IMR-90 (cell line): ENCODE data around the gene ITGB5. TPM values are rescaled to one million over a fixed set of nuclear protein-coding genes. Genes with fewer than 3 reads are reported as not detected.

Source experiments
- ATAC-seq: fragments of 200-7000 bp; cut with Tn5 transposase; 2 replicates; pipeline ENCODE4 v1.9.1; 2020; ENCODE audit warnings: low read depth, mild to moderate bottlenecking, moderate library complexity
- BruUV-seq: library from RNA; stranded (reverse); fragments of 400-500 nt; replicated peaks from 2 replicates; lab custom pipeline; 2021; lab: Mats Ljungman, UMichigan
- CTCF ChIA-PET: fragments of 300-600 bp; formaldehyde crosslinking; extraction: SDS; loops from one replicate; lab custom pipeline; 2021; ENCODE audit warnings: antibody characterized with exemption; lab: Yijun Ruan, JAX
- POLR2A ChIA-PET: fragments of 300-600 bp; sonication (Branson Sonifier 250); formaldehyde crosslinking; loops from one replicate; lab custom pipeline; 2022; ENCODE audit warnings: antibody characterized with exemption; ENCODE audit not compliant: unreplicated experiment; lab: Charles Lee
- DNase-seq: peaks from one replicate; pipeline ENCODE4 v3.0.0; 2013
- H2AFZ ChIP-seq: replicated peaks from 2 replicates; pipeline ENCODE3; 2013; ENCODE audit warnings: low read length, mild to moderate bottlenecking; ENCODE audit not compliant: poor library complexity
- H2AK5ac ChIP-seq: 2 replicates; pipeline ENCODE4 v1.6.1; 2013; ENCODE audit warnings: low read depth, low read length, inconsistent platforms
- H2AK9ac ChIP-seq: replicated peaks from 2 replicates; pipeline ENCODE3; 2013; ENCODE audit warnings: mild to moderate bottlenecking, low read depth, low read length, moderate library complexity; ENCODE audit not compliant: poor library complexity
- H2BK120ac ChIP-seq: 2 replicates; pipeline ENCODE4 v1.6.1; 2013; ENCODE audit warnings: low read depth, low read length, inconsistent platforms
- H2BK15ac ChIP-seq: 3 replicates; pipeline ENCODE4 v1.6.1; 2013; ENCODE audit warnings: low read depth, low read length, inconsistent platforms
- H2BK20ac ChIP-seq: 2 replicates; pipeline ENCODE4 v1.6.1; 2013; ENCODE audit warnings: low read depth, mild to moderate bottlenecking, inconsistent platforms, low read length, moderate library complexity
- H2BK5ac ChIP-seq: 2 replicates; pipeline ENCODE4 v1.6.1; 2013; ENCODE audit warnings: mild to moderate bottlenecking, low read depth, low read length, inconsistent platforms; ENCODE audit not compliant: poor library complexity, severe bottlenecking
- H3K14ac ChIP-seq: replicated peaks from 2 replicates; pipeline ENCODE4 v1.6.1; 2013; ENCODE audit warnings: low read depth, low read length, inconsistent platforms
- H3K18ac ChIP-seq: 2 replicates; pipeline ENCODE4 v1.6.1; 2013; ENCODE audit warnings: low read depth, low read length, control low read depth
- H3K23ac ChIP-seq: 2 replicates; pipeline ENCODE4 v1.6.1; 2013; ENCODE audit warnings: low read depth, low read length, inconsistent platforms
- H3K27ac ChIP-seq: 2 replicates; pipeline ENCODE4 v1.5.1; 2013; ENCODE audit warnings: mild to moderate bottlenecking, control low read depth, low read length; ENCODE audit not compliant: insufficient read depth
- H3K27me3 ChIP-seq: 2 replicates; pipeline ENCODE4 v1.6.1; 2013; ENCODE audit warnings: low read length; ENCODE audit not compliant: control insufficient read depth, insufficient read depth
- H3K36me3 ChIP-seq: 2 replicates; pipeline ENCODE4 v1.6.1; 2013; ENCODE audit warnings: low read length, mixed read lengths; ENCODE audit not compliant: control insufficient read depth, insufficient read depth
- H3K4ac ChIP-seq: 2 replicates; pipeline ENCODE4 v1.6.1; 2013; ENCODE audit warnings: low read depth, low read length, inconsistent platforms
- H3K4me1 ChIP-seq: 2 replicates; pipeline ENCODE4 v1.6.1; 2013; ENCODE audit warnings: low read length, mixed read lengths; ENCODE audit not compliant: control insufficient read depth, insufficient read depth
- H3K4me2 ChIP-seq: 2 replicates; pipeline ENCODE4 v1.6.1; 2013; ENCODE audit warnings: low read depth, mild to moderate bottlenecking, control low read depth, low read length, moderate library complexity
- H3K4me3 ChIP-seq: 2 replicates; pipeline ENCODE4 v1.5.1; 2013; ENCODE audit warnings: low read depth, mild to moderate bottlenecking, control low read depth, low read length, moderate library complexity; ENCODE audit not compliant: insufficient read depth
- H3K56ac ChIP-seq: 2 replicates; pipeline ENCODE4 v1.6.1; 2013; ENCODE audit warnings: low read length, inconsistent platforms; ENCODE audit not compliant: insufficient read depth; ENCODE audit errors: extremely low read depth
- H3K79me1 ChIP-seq, 2 experiments: 2 replicates each; pipeline ENCODE4 v1.6.1; 2013; ENCODE audit warnings: low read length in 2 of 2, inconsistent platforms in 1 of 2, low read depth in 1 of 2
- H3K9ac ChIP-seq: 2 replicates; pipeline ENCODE4 v1.6.1; 2013; ENCODE audit warnings: low read depth, low read length, control low read depth
- H3K9me1 ChIP-seq: 2 replicates; pipeline ENCODE4 v1.6.1; 2013; ENCODE audit warnings: low read length, inconsistent platforms; ENCODE audit not compliant: insufficient read depth
- H3K9me3 ChIP-seq: 2 replicates; pipeline ENCODE4 v1.6.1; 2013; ENCODE audit warnings: low read length; ENCODE audit not compliant: control insufficient read depth, insufficient read depth
- H4K20me1 ChIP-seq: 2 replicates; pipeline ENCODE4 v1.6.1; 2013; ENCODE audit warnings: low read length, inconsistent platforms; ENCODE audit not compliant: insufficient read depth
- H4K5ac ChIP-seq: 2 replicates; pipeline ENCODE4 v1.6.1; 2013; ENCODE audit warnings: mild to moderate bottlenecking, low read depth, low read length, control low read depth
- H4K8ac ChIP-seq, 2 experiments: 2 replicates each; pipeline ENCODE4 v1.6.1; 2013; ENCODE audit warnings: low read depth in 2 of 2, low read length in 2 of 2, control low read depth in 1 of 2, inconsistent platforms in 1 of 2
- H4K91ac ChIP-seq: 2 replicates; pipeline ENCODE4 v1.6.1; 2013; ENCODE audit warnings: low read depth, low read length, inconsistent platforms; ENCODE audit not compliant: insufficient read depth
- BHLHE40 ChIP-seq: fragments of 150-350 bp; IDR thresholded peaks from 2 replicates; pipeline ENCODE4 v1.6.1; 2016; ENCODE audit warnings: mild to moderate bottlenecking, low read depth, low read length
- CEBPB ChIP-seq: IDR thresholded peaks from 2 replicates; pipeline ENCODE4 v1.6.1; 2012; ENCODE audit warnings: low read depth, low read length, improper control_type of control experiment
- CHD1 ChIP-seq: IDR thresholded peaks from 2 replicates; pipeline ENCODE4 v1.6.1; 2012; ENCODE audit warnings: low read depth, low read length, improper control_type of control experiment
- FOS ChIP-seq: fragments of 150-350 bp; IDR thresholded peaks from 2 replicates; pipeline ENCODE4 v1.6.1; 2016; ENCODE audit warnings: low read depth, low read length
- MAFK ChIP-seq: IDR thresholded peaks from 2 replicates; pipeline ENCODE4 v1.6.1; 2012; ENCODE audit warnings: low read depth, low read length, improper control_type of control experiment
- MXI1 ChIP-seq: IDR thresholded peaks from 2 replicates; pipeline ENCODE4 v1.6.1; 2012; ENCODE audit warnings: low read depth, mild to moderate bottlenecking, low read length, moderate library complexity, borderline replicate concordance
- NFE2L2 ChIP-seq: fragments of 150-350 bp; IDR thresholded peaks from 2 replicates; pipeline ENCODE4 v1.6.1; 2016; ENCODE audit warnings: low read depth, mild to moderate bottlenecking, low read length
- POLR2A ChIP-seq: IDR thresholded peaks from 2 replicates; pipeline ENCODE4 v1.6.1; 2012; ENCODE audit warnings: mild to moderate bottlenecking, low read depth, low read length
- RAD21 ChIP-seq: IDR thresholded peaks from 2 replicates; pipeline ENCODE4 v1.6.1; 2012; ENCODE audit warnings: low read length, improper control_type of control experiment
- RCOR1 ChIP-seq: IDR thresholded peaks from 2 replicates; pipeline ENCODE4 v1.6.1; 2012; ENCODE audit warnings: mild to moderate bottlenecking, low read length, improper control_type of control experiment; ENCODE audit not compliant: insufficient replicate concordance
- RFX5 ChIP-seq: IDR thresholded peaks from 2 replicates; pipeline ENCODE4 v1.8.0; 2012; ENCODE audit warnings: low read depth, mild to moderate bottlenecking, low read length, moderate library complexity
- SMC3 ChIP-seq: fragments of 150-350 bp; IDR thresholded peaks from 2 replicates; pipeline ENCODE4 v1.6.1; 2016; ENCODE audit warnings: low read depth, mild to moderate bottlenecking, antibody characterized with exemption, low read length, moderate library complexity
- WGBS, 2 experiments: methylation state at CpG; one replicate each; pipeline versions ENCODE4 v1.1.5 to v1.1.7; 2013; ENCODE audit warnings: missing lambda C conversion rate in 2 of 2; ENCODE audit not compliant: insufficient read length in 1 of 2; ENCODE audit errors: extremely low coverage in 2 of 2; 5-methylcytosine and 5-hydroxymethylcytosine counted together
- dilution Hi-C: fragments of 300-500 bp; cut with HindIII; formaldehyde crosslinking; loops from one replicate; pipeline ENCODE4 v1.14.3; 2018; ENCODE audit warnings: low sequenced_read_pairs; ENCODE audit not compliant: unreplicated experiment
- in situ Hi-C: fragments of 300-500 bp; cut with MboI; formaldehyde crosslinking; loops from 3 replicates; pipeline ENCODE4 v1.14.3; 2019; ENCODE audit warnings: low sequenced_read_pairs, inconsistent platforms, mixed read lengths
- intact Hi-C: fragments of 100-400 bp; cut with micrococcal nuclease; formaldehyde crosslinking; loops from 2 replicates; pipeline ENCODE4 v1.10.0; 2022
- polyA plus RNA-seq, 3 experiments: library from polyadenylated mRNA; depleted of rRNA; stranded (reverse); fragments of >200 nt; gene quantifications; 2 replicates each; pipeline ENCODE4 v1.2.3, GENCODE V29; 2012; ENCODE audit warnings: low replicate concordance in 1 of 3
- total RNA-seq: library from RNA; depleted of rRNA; stranded (reverse); fragments of >200 nt; gene quantifications from 2 replicates; pipeline ENCODE4 v1.2.3, GENCODE V29; 2012
- TF ChIP-seq, protein P1 (sequence below): conservative IDR thresholded peaks from 2 replicates; pipeline ENCODE4 v1.5.1; 2012; ENCODE audit warnings: mild to moderate bottlenecking, low read depth, low read length, improper control_type of control experiment
- TF ChIP-seq, protein P2 (sequence below): fragments of 150-350 bp; IDR thresholded peaks from 2 replicates; pipeline ENCODE4 v1.6.1; 2016; ENCODE audit warnings: low read depth, mild to moderate bottlenecking, low read length, moderate library complexity, borderline replicate concordance
- TF ChIP-seq, protein P3 (sequence below): fragments of 150-350 bp; IDR thresholded peaks from 2 replicates; pipeline ENCODE4 v1.6.1; 2017; ENCODE audit warnings: mild to moderate bottlenecking, antibody characterized with exemption, low read length, low read depth

The ITGB5 gene
- total and polyA plus RNA-seq, 2 of the 4 experiments (the other 2 are of a cell fraction), result 85.0 to 101 TPM

DNA sequence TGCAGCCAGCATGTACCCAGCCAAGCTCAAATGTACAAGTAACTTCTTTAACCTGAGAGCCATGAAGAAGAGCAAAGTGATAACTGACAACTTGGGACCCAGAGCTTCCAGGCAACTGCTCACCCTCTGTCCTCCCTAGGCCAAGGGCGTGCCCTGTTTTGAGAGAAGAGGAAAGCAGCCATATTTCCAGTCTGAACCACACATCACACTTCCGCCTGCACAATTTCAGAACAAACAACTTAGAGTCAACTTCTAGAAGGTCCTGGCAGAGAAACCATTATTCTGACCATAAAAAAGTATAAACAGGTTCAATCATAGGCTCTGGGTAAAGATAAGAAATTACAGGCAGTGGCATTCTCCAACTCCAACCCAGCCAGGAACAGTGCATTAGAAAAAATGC is 50.1 kb downstream of the ITGB5 start:
- no peaks in the 10 kb centered on the region for H3K9me3 ChIP-seq
- H3K79me1 ChIP-seq, result peaks cover 18 to 69% of the 10 kb centered on the region in 2 experiments; a peak in 3 of 4 replicates
- ChIA-PET POLR2A (no interaction called here), CTCF (no interaction called here)
- H2BK120ac ChIP-seq, result peak overlapping the region; percentile 15; the same call in 1 of the 2 replicates
- ATAC-seq, result no peak
- no peaks in the 10 kb centered on the region for H3K27me3 ChIP-seq
- H2BK15ac ChIP-seq, result peak overlapping the region; percentile 12; the same call in 1 of the 3 replicates
- TF ChIP-seq BHLHE40 (no peak), CEBPB (no peak), NFE2L2 (no peak), MXI1 (no peak), POLR2A (no peak), CHD1 (no peak), RCOR1 (no peak), RFX5 (no peak), MAFK (no peak), RAD21 (no peak), FOS (no peak), SMC3 (no peak)
- TF ChIP-seq, protein P1, sequence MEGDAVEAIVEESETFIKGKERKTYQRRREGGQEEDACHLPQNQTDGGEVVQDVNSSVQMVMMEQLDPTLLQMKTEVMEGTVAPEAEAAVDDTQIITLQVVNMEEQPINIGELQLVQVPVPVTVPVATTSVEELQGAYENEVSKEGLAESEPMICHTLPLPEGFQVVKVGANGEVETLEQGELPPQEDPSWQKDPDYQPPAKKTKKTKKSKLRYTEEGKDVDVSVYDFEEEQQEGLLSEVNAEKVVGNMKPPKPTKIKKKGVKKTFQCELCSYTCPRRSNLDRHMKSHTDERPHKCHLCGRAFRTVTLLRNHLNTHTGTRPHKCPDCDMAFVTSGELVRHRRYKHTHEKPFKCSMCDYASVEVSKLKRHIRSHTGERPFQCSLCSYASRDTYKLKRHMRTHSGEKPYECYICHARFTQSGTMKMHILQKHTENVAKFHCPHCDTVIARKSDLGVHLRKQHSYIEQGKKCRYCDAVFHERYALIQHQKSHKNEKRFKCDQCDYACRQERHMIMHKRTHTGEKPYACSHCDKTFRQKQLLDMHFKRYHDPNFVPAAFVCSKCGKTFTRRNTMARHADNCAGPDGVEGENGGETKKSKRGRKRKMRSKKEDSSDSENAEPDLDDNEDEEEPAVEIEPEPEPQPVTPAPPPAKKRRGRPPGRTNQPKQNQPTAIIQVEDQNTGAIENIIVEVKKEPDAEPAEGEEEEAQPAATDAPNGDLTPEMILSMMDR, result no peak
- TF ChIP-seq, protein P2, sequence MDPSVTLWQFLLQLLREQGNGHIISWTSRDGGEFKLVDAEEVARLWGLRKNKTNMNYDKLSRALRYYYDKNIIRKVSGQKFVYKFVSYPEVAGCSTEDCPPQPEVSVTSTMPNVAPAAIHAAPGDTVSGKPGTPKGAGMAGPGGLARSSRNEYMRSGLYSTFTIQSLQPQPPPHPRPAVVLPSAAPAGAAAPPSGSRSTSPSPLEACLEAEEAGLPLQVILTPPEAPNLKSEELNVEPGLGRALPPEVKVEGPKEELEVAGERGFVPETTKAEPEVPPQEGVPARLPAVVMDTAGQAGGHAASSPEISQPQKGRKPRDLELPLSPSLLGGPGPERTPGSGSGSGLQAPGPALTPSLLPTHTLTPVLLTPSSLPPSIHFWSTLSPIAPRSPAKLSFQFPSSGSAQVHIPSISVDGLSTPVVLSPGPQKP, result no peak
- TF ChIP-seq, protein P3, sequence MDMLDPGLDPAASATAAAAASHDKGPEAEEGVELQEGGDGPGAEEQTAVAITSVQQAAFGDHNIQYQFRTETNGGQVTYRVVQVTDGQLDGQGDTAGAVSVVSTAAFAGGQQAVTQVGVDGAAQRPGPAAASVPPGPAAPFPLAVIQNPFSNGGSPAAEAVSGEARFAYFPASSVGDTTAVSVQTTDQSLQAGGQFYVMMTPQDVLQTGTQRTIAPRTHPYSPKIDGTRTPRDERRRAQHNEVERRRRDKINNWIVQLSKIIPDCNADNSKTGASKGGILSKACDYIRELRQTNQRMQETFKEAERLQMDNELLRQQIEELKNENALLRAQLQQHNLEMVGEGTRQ, result no peak
- H3K14ac ChIP-seq, result peak overlapping the region; percentile 15
- H3K4me2 ChIP-seq, result no peak overlapping the region
- H3K4me3 ChIP-seq, result no peak overlapping the region
- peak overlapping the region; percentile 85 for H3K23ac ChIP-seq
- no peak overlapping the region for H3K9ac ChIP-seq
- H2AK5ac ChIP-seq, result peak overlapping the region; percentile 73
- peak overlapping the region; percentile 77; the same call in 1 of the 2 replicates for H4K5ac ChIP-seq
- peak overlapping the region in 1 of 2 experiments; percentile 26; a peak in 1 of 4 replicates for H4K8ac ChIP-seq
- peak overlapping the region; percentile 73; the same call in 1 of the 2 replicates for H2BK20ac ChIP-seq
- no peak overlapping the region for H2AK9ac ChIP-seq
- no peak overlapping the region for H3K56ac ChIP-seq
- no TSS peak for BruUV-seq
- H3K27ac ChIP-seq, result no peak overlapping the region
- H3K18ac ChIP-seq, result peak overlapping the region; percentile 58; the same call in 1 of the 2 replicates
- dilution Hi-C loops (no loop called here), in situ Hi-C loops (no loop called here), intact Hi-C loops (no loop called here)
- H4K91ac ChIP-seq, result peak overlapping the region; percentile 48
- peaks cover 32% of the 10 kb centered on the region for H3K4me1 ChIP-seq
- no peak for DNase-seq
- peaks cover 10% of the 10 kb centered on the region for H3K36me3 ChIP-seq
- H3K9me1 ChIP-seq, result peaks cover 27% of the 10 kb centered on the region
- no peak overlapping the region for H2BK5ac ChIP-seq
- peak overlapping the region; percentile 67; the same call in 1 of the 2 replicates for H3K4ac ChIP-seq
- peaks cover 15% of the 10 kb centered on the region; the same call in 1 of the 2 replicates for H4K20me1 ChIP-seq
- no CpG with 5 or more reads among the region's 2 CpGs for WGBS, 2 experiments
- no peak overlapping the region for H2AFZ ChIP-seq
